GM12865 (cell line): ENCODE results near the gene GZMB.

ENCODE experiments used
- DNase-seq: peaks from one replicate; pipeline ENCODE4 v3.0.0; 2010; ENCODE audit warnings: low read depth
- H3K4me3 ChIP-seq: 2 replicates; pipeline ENCODE4 v1.5.1; 2011; ENCODE audit warnings: mild to moderate bottlenecking, low read depth, low read length, control low read depth
- TF ChIP-seq, protein P1 (sequence below): IDR thresholded peaks from 2 replicates; pipeline ENCODE4 v1.5.1; 2011; ENCODE audit warnings: low read length, control low read depth, low read depth, inconsistent platforms; ENCODE audit not compliant: insufficient read depth; ENCODE audit errors: missing control alignments

GZMB gene

DNA sequence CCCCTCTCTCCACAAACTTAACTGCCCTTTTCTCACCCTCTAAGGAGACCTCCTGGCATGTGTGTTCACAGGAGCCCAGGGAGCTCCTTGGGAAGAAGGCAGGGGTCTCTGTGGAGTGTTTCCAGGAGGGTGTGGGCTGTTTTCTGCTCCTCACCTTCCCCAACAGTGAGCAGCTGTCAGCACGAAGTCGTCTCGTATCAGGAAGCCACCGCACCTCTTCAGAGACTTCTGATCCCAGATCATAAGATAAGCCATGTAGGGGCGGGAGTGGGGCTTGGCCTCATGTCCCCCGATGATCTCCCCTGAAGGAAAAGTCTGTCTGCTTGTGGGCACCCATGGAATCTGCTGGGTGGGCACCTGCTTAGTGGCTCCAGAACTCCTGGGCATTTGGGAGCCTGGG lies 1.2 kb downstream of the GZMB start:
- DNase-seq, result no peak
- TF ChIP-seq, protein P1, sequence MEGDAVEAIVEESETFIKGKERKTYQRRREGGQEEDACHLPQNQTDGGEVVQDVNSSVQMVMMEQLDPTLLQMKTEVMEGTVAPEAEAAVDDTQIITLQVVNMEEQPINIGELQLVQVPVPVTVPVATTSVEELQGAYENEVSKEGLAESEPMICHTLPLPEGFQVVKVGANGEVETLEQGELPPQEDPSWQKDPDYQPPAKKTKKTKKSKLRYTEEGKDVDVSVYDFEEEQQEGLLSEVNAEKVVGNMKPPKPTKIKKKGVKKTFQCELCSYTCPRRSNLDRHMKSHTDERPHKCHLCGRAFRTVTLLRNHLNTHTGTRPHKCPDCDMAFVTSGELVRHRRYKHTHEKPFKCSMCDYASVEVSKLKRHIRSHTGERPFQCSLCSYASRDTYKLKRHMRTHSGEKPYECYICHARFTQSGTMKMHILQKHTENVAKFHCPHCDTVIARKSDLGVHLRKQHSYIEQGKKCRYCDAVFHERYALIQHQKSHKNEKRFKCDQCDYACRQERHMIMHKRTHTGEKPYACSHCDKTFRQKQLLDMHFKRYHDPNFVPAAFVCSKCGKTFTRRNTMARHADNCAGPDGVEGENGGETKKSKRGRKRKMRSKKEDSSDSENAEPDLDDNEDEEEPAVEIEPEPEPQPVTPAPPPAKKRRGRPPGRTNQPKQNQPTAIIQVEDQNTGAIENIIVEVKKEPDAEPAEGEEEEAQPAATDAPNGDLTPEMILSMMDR, result no peak
- no peak overlapping the region for H3K4me3 ChIP-seq

DNA sequence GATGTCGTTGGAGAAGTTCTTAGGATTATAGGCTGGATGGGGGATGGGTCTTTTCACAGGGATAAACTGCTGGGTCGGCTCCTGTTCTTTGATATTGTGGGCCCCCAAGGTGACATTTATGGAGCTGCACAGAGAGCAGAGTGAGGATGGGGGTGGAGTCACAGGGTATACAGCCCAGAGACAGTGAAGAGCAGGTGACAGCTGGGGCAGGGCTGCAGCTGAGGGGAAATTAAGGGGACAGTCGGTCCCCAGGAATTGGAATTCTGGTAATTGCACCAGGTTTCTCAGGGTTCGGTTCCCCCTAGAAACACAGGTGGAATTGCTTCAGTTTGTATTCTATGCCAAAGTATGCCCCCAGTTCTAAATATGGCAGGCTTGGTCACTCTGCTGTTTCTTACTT lies 1.7 kb downstream of the GZMB start:
- no peak for DNase-seq
- no peak overlapping the region for H3K4me3 ChIP-seq
- TF ChIP-seq, protein P1, result no peak

DNA sequence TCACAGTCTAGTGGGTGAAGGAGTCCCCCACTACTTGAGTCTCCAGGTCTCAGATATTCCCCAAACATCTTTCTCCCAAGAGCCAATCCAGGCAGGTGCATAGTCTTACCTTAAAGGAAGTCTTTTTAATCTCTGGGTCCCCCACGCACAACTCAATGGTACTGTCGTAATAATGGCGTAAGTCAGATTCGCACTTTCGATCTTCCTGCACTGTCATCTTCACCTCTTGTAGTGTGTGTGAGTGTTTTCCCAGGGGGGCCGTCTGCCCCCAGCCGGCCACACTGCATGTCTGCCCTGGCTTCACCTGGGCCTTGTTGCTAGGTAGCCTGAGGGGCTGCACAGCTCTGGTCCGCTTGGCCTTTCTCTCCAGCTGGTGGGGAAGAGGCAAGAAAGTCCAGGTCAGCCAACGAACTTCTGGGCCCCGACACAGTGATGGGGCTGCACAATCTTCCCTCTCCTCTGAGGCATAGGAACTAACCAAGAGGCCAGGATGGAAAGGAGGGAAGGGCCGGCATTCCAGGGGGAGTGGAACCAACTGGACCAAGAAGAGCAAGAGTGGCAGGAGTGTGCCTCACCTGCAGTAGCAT lies 2.1 kb downstream of the GZMB start:
- TF ChIP-seq, protein P1, result no peak
- DNase-seq, result no peak
- H3K4me3 ChIP-seq, result no peak overlapping the region

DNA sequence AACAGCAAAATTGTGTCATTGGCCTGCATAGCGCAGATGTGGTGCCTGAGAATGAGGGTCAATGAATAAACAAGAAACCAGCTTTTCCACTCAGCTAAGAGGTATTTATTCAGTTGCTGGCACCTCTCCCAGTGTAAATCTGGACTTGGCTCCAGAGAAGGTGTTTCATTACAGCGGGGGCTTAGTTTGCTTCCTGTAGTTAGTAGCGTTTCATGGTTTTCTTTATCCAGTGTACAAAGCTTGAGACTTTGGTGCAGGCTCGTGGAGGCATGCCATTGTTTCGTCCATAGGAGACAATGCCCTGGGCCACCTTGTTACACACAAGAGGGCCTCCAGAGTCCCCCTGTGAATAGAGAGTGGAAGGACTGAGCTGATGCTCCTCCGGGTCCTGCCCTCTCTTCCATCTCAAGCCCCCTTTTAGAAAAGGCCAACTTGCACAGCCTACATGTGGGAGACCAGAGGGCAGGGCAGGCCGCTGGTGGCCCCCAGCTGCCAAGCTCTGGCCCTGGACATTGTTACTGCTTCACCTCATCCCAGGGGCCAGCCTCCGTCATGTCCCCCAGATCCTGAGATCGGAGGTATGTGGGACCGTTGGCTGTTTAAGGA lies 3.0 kb downstream of the GZMB start:
- H3K4me3 ChIP-seq, result no peak overlapping the region
- TF ChIP-seq, protein P1, result no peak
- no peak for DNase-seq

DNA sequence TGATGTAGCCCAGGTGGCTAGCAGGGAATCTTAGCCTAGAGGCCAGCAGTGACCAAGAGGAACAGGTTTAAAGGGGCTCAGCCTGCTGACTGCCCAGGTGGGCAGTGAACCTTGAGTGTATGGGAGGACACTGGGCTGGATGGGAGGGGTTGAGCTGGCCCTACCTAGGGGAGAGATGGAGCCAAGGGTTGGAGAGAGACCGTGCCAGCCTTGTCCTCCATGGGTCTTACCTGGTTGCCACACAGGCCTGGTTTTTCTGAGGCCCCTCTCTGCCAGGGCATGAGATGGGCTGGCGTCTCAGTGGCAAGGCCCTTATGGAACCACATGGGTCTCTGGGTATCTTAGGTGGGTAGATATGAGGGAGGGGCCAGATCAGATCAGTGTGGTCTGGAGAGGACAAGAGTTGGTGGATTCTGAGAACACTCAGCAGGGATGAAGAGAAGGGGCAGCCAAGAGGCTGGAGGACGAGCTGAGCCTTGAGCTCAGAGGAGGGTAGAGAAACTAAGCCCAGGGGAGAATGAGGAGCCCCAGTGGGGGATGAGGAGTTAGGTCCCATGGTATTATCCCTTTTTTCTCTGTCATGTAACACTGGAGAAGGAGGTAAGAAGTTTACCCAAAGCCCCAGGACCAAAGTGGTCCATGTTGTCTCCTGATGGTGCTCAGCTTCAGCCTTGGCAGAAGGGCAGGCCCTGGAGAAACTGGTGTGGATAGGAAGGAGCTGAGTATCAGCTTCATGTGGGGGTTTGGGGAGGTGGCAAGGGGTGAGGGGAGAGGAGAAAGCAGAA lies 3.7 kb downstream of the GZMB start:
- no peak overlapping the region for H3K4me3 ChIP-seq
- TF ChIP-seq, protein P1, result no peak
- no peak for DNase-seq

DNA sequence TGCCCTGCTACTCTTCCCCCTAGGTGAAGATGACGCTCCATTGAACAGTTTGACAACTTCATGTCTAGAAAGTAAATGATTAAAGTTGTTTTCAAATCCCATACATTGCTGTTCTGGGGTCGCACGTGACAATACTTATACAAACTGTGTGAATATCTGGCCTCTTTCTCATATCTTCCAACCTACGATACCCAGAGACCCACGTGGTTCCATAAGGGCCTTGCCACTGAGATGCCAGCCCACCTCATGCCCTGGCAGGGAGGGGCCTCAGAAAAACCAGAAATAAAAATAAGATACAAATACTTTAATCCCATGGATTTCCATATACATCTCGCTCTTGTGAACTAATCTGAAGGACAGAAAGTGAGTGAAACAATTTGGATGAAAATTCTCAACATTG lies 4.5 kb downstream of the GZMB start:
- H3K4me3 ChIP-seq, result no peak overlapping the region
- DNase-seq, result no peak
- TF ChIP-seq, protein P1, result no peak
